Endothelial cell of umbilical vein (primary cell): ENCODE data around the gene RAPGEF4.

Experiments
- EZH2 ChIP-seq: IDR thresholded peaks from 2 replicates; pipeline ENCODE4 v1.6.1; 2012; ENCODE audit warnings: borderline replicate concordance, low read depth, mild to moderate bottlenecking, moderate library complexity, low read length, inconsistent platforms; ENCODE audit not compliant: severe bottlenecking
- FOS ChIP-seq: IDR thresholded peaks from 2 replicates; pipeline ENCODE4 v1.6.1; 2011; ENCODE audit warnings: mild to moderate bottlenecking, low read length, moderate library complexity, borderline replicate concordance; ENCODE audit not compliant: insufficient read depth
- GATA2 ChIP-seq: IDR thresholded peaks from 2 replicates; pipeline ENCODE4 v1.7.0; 2011; ENCODE audit warnings: low read depth, mild to moderate bottlenecking, moderate library complexity, mixed read lengths, low read length; ENCODE audit not compliant: insufficient read length, insufficient read depth
- JUN ChIP-seq: IDR thresholded peaks from 2 replicates; pipeline ENCODE4 v1.6.1; 2011; ENCODE audit warnings: borderline replicate concordance, low read depth; ENCODE audit not compliant: insufficient read length, insufficient read depth
- POLR2A ChIP-seq: IDR thresholded peaks from 2 replicates; pipeline ENCODE4 v1.6.1; 2012; ENCODE audit warnings: low read depth, mild to moderate bottlenecking, control low read depth, low read length
- TF ChIP-seq, protein P1 (sequence below), 2 donors: IDR thresholded peaks; 1 replicate in 1 of 2; 2 replicates in 1 of 2; pipeline ENCODE4 v1.5.1; 2011; ENCODE audit warnings: low read length in 2 of 2, mild to moderate bottlenecking in 2 of 2, moderate library complexity in 2 of 2, control low read depth in 1 of 2, inconsistent platforms in 1 of 2, low read depth in 1 of 2; ENCODE audit not compliant: insufficient read depth in 1 of 2; ENCODE audit errors: extremely low read depth in 1 of 2

DNA sequence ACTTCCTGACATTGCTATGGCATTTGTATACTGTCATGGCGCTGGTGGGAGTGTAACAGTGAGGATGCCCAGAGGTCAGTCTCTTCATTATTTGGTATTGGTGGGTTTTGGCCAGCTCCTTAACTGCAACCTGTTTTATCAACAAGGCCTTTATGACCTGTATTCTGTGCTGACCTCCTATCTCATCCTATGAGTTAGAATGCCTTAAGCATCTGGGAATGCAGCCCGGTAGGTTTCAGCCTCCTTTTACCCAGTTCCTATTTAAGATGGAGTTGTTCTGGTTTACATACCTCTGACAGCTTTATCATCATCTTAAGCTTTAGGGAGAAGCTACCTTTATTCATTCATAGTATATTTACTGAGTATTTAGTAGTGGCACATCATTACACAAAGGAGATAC lies 103.8 kb downstream of the RAPGEF4 start:
- TF ChIP-seq, protein P1, sequence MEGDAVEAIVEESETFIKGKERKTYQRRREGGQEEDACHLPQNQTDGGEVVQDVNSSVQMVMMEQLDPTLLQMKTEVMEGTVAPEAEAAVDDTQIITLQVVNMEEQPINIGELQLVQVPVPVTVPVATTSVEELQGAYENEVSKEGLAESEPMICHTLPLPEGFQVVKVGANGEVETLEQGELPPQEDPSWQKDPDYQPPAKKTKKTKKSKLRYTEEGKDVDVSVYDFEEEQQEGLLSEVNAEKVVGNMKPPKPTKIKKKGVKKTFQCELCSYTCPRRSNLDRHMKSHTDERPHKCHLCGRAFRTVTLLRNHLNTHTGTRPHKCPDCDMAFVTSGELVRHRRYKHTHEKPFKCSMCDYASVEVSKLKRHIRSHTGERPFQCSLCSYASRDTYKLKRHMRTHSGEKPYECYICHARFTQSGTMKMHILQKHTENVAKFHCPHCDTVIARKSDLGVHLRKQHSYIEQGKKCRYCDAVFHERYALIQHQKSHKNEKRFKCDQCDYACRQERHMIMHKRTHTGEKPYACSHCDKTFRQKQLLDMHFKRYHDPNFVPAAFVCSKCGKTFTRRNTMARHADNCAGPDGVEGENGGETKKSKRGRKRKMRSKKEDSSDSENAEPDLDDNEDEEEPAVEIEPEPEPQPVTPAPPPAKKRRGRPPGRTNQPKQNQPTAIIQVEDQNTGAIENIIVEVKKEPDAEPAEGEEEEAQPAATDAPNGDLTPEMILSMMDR (IDR thresholded peaks at IDR 0.05; ENCODE audit: extremely low read depth in 1 of 2, insufficient read depth in 1 of 2, low read depth in 1 of 2, low read length in 2 of 2), result no peak
- no peak for TF ChIP-seq EZH2
- TF ChIP-seq POLR2A, result no peak
- no peak for TF ChIP-seq GATA2
- no peak for TF ChIP-seq FOS
- TF ChIP-seq JUN, result no peak
